Gastrocnemius medialis (tissue), 4 donors: ENCODE results near the gene CFAP119. TPM values are rescaled to one million over a fixed set of nuclear protein-coding genes. Genes with fewer than 3 reads are reported as not detected.

Experiments
- ATAC-seq, 2 donors: fragments of 150-250 bp; one replicate each; pipeline ENCODE4 v1.9.1; 2016
- DNase-seq, 2 donors: peaks; one replicate each; pipeline ENCODE4 v3.0.0-alpha.2; 2019
- H3K27ac ChIP-seq, 4 donors: fragments of 200-600 bp; sonication (generic); 1 replicate in 1 of 4; 2 replicates in 3 of 4; pipeline ENCODE4 v1.5.1; 2016 to 2018; ENCODE audit warnings: mild to moderate bottlenecking in 2 of 4, moderate library complexity in 1 of 4
- H3K27me3 ChIP-seq, 3 donors: fragments of 200-600 bp; sonication (generic) in 2 of 3; 1 replicate in 1 of 3; 2 replicates in 2 of 3; pipeline versions ENCODE4 v1.5.1 to v1.6.0; 2016 to 2019; ENCODE audit warnings: mild to moderate bottlenecking in 1 of 3, moderate library complexity in 1 of 3
- H3K36me3 ChIP-seq, 2 donors: fragments of 200-600 bp; sonication (generic) in 1 of 2; one replicate each; pipeline ENCODE4 v1.5.1; 2017 to 2018
- H3K4me1 ChIP-seq, 2 donors: fragments of 200-600 bp; sonication (generic) in 1 of 2; one replicate each; pipeline ENCODE4 v1.5.1; 2016 to 2017; ENCODE audit warnings: mild to moderate bottlenecking in 2 of 2
- H3K4me3 ChIP-seq, 4 donors: fragments of 200-600 bp; sonication (generic) in 3 of 4; 1 replicate in 1 of 4; 2 replicates in 3 of 4; pipeline ENCODE4 v1.5.1; 2016 to 2019; ENCODE audit warnings: mild to moderate bottlenecking in 2 of 4
- H3K9me3 ChIP-seq, 3 donors: fragments of 200-600 bp; sonication (generic) in 2 of 3; 1 replicate in 1 of 3; 2 replicates in 2 of 3; pipeline ENCODE4 v1.5.1; 2016 to 2019
- CTCF ChIP-seq, 5 experiments: fragments of 450-650 bp in 3 of 5; fragments of 200-600 bp in 2 of 5; sonication (generic) in 2 of 5; IDR thresholded peaks in 4 of 5; conservative IDR thresholded peaks in 1 of 5; 1 replicate in 4 of 5; 2 replicates in 1 of 5; pipeline ENCODE4 v1.5.1; 2016 to 2019; ENCODE audit warnings: antibody characterized with exemption in 5 of 5, mild to moderate bottlenecking in 3 of 5, moderate library complexity in 3 of 5
- POLR2A ChIP-seq, 2 donors: fragments of 450-650 bp; IDR thresholded peaks; one replicate each; pipeline ENCODE4 v1.6.1; 2017; ENCODE audit warnings: antibody characterized with exemption in 2 of 2, mild to moderate bottlenecking in 2 of 2, moderate library complexity in 2 of 2
- in situ Hi-C, 4 donors: fragments of 200-750 bp; cut with MboI; loops; one replicate each; pipeline versions ENCODE4 v1.15.0 to v1.8.0; 2017; ENCODE audit warnings: low sequenced_read_pairs in 4 of 4
- intact Hi-C: fragments of 100-400 bp; cut with DNase I; formaldehyde crosslinking; loops from one replicate; pipeline ENCODE4 v1.15.1; 2023; ENCODE audit warnings: low total_unique reads
- total RNA-seq, 4 donors: library from RNA; depleted of rRNA; stranded (reverse); fragments of >200 nt; gene quantifications; one replicate each; pipeline versions ENCODE4 v1.1.0 to v1.2.3, GENCODE V29; 2016

CFAP119 gene
- total RNA-seq, 4 donors from 2014 or later, result 0.73 to 5.8 (median 1.7) TPM; not detected in 1

GRCh38 chr16:30725418-30725792 is 36.5 kb downstream of the CFAP119 start:
- Histone ChIP-seq H3K27me3 (no peaks in the 10 kb centered on the region), H3K27ac (peak overlapping the region in 1 of 4 donors; percentile 7), H3K4me1 (no peaks in the 10 kb centered on the region), H3K9me3 (no peaks in the 10 kb centered on the region), H3K36me3 (peaks cover 0 to 76% of the 10 kb centered on the region in 2 donors), H3K4me3 (no peak overlapping the region)
- TF ChIP-seq CTCF (IDR thresholded peaks at IDR 0.05 in 4 of 5, conservative IDR thresholded peaks at IDR 0.05 in 1 of 5) (no peak), POLR2A (IDR thresholded peaks at IDR 0.05) (no peak)
- DNase-seq, result no peak
- in situ Hi-C loops (no loop called here), intact Hi-C loops (no loop called here)
- no peak for ATAC-seq

- H3K27ac ChIP-seq, result peak overlapping the region in 1 of 4 donors; percentile 11
- H3K36me3 ChIP-seq, result peaks cover 0 to 76% of the 10 kb centered on the region in 2 donors
- intact Hi-C loops, result no loop called here
Measured at GRCh38 chr16:30724641-30725417, 37.0 kb downstream of the CFAP119 start.

GRCh38 chr16:30723725-30724355 is 38.0 kb downstream of the CFAP119 start:
- Histone ChIP-seq H3K27me3 (no peaks in the 10 kb centered on the region), H3K9me3 (no peaks in the 10 kb centered on the region), H3K27ac (peak overlapping the region in 1 of 4 donors; percentile 11), H3K4me1 (no peaks in the 10 kb centered on the region), H3K36me3 (peaks cover 0 to 74% of the 10 kb centered on the region in 2 donors), H3K4me3 (no peak overlapping the region)
- intact Hi-C loops (no loop called here), in situ Hi-C loops (no loop called here)
- ATAC-seq (peak in 1 of 2 donors; percentile 28), DNase-seq (no peak)
- TF ChIP-seq POLR2A (IDR thresholded peaks at IDR 0.05) (no peak), CTCF (IDR thresholded peaks at IDR 0.05 in 4 of 5, conservative IDR thresholded peaks at IDR 0.05 in 1 of 5) (no peak)

More at GRCh38 chr16:30724641-30725417, 37.0 kb downstream of the CFAP119 start:
- Histone ChIP-seq H3K4me3 (no peak overlapping the region), H3K9me3 (no peaks in the 10 kb centered on the region), H3K27me3 (no peaks in the 10 kb centered on the region), H3K4me1 (no peaks in the 10 kb centered on the region)
- in situ Hi-C loops, result no loop called here
- DNase-seq, result no peak
- peak in 1 of 2 donors; percentile 11 for ATAC-seq
- TF ChIP-seq POLR2A (IDR thresholded peaks at IDR 0.05) (no peak), CTCF (IDR thresholded peaks at IDR 0.05 in 4 of 5, conservative IDR thresholded peaks at IDR 0.05 in 1 of 5) (no peak)

- Histone ChIP-seq H3K4me3 (no peak overlapping the region), H3K36me3 (peaks cover 0 to 78% of the 10 kb centered on the region in 2 donors), H3K27me3 (no peaks in the 10 kb centered on the region), H3K9me3 (no peaks in the 10 kb centered on the region), H3K27ac (no peak overlapping the region), H3K4me1 (no peaks in the 10 kb centered on the region)
- ATAC-seq, result no peak
- TF ChIP-seq CTCF (IDR thresholded peaks at IDR 0.05 in 4 of 5, conservative IDR thresholded peaks at IDR 0.05 in 1 of 5) (no peak), POLR2A (IDR thresholded peaks at IDR 0.05) (no peak)
- no peak for DNase-seq
- in situ Hi-C loops, result no loop called here
- intact Hi-C loops, result no loop called here
Measured at GRCh38 chr16:30722916-30723315, 38.9 kb downstream of the CFAP119 start.
